Fibroblast of skin of right biceps (primary cell): ENCODE data around the gene ARAP3.
A peak's percentile ranks its signal among the peaks of the same experiment; 100 is the strongest.

Experiments used
- DNase-seq: peaks from one replicate; pipeline ENCODE4 v3.0.0-alpha.2; 2013

The ARAP3 gene

DNA sequence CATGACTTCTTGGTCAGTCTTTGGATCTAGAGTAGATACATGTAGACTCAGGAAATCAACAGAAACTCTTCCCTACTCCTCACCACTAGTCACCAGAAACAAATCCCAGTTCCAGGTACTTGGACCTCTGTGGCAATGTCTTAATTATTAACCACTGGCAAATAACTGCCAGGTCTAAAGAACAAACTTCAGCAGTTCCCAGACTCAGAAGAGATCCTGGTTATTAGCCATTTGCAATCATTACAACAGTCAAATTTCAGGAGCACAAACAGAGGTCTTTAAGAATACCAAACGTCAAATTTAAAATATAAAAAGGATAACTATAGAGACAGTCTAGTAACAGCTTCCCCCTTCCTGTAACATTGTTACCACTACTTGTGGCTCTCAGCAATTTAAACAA lies 73.5 kb downstream of the ARAP3 start:
- no peak for DNase-seq

DNA sequence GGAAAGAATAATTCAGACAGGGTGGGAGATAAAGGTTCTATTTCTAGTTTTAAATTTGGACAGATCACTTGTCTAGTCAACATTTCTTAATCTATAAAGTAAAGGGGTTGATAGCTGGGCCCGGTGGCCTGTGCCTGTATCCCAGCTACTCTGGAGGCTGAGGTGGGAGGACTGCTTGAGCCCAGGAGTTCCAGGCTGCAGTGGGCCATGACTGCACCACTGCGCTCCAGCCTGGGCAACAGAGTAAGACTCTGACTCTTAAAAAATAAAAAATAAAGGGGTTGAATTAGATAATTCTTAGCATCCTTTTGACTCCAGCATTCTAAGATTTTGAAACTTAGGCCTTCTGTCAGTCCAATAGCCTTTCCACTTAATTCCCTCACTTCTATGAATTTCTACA lies 74.0 kb downstream of the ARAP3 start:
- DNase-seq: no peak

GRCh38 chr5:141605523-141606277 lies 76.3 kb downstream of the ARAP3 start:
- DNase-seq: peak; percentile 49

GRCh38 chr5:141603923-141604717 lies 77.9 kb downstream of the ARAP3 start:
- peak; percentile 94 for DNase-seq
